GM19240 (cell line): ENCODE results near the gene CTIF.
"Not testable (repeated sequence)": the region's sequence is repeated elsewhere in the genome, so short reads cannot be mapped to it uniquely, and the experiment has no call there.

Experiments used
- DNase-seq: peaks from one replicate; pipeline ENCODE4 v3.0.0; 2011; ENCODE audit warnings: low spot score; ENCODE audit not compliant: insufficient read length

Gene CTIF

DNA sequence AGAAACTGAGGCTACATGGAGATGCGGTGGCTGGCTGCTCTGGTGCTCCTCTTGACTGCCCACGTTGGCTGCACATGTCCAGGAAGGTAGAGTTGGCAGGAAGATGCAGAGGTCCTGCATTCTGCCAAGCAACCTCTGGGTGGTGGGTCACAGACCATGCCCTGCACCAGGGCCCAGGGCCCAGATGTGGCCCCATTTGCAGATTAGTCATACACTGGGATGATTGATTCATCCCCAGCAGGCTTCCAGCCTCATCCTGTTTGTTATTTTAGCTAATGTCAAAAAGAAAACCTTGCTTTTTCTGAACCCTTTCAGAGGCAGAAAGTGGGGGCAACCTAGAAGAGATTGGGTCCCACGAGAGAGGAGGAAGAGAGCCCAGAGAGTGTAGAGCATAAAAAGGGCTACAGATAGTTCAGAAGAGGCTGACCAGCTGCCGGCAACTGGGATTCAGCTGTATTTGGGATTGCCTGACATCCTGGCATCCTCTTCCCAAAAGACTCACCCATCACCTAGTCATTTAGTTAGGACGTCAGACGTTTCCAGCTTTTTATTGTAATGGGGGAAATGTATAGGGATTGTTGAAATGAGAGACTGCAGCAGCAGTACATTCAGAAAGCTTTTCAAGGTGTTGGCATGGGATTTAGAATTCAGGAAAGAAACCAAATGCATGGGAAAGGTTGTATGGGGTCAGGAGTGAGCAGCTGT lies 101.9 kb downstream of the CTIF start:
- DNase-seq, result no peak

DNA sequence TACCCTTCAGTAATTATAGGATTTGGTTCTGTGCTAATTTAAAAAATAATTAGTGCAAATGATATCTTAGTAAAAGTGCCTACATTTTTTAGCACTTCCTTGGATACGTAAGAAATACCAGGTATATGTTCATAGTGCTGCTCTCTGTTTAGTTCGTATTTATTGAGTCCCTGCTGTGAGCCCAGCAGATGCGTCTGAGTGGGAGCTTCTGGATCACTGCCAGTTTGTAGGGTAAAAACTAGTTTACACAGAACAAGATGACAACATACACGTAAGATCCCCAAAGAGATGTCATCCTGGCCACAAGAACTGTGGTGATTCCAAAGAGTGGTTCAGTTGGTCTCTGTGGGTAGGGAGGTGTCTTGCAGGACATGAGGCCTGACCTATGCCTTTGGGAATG lies 103.2 kb downstream of the CTIF start:
- no peak for DNase-seq

GRCh38 chr18:48642503-48642902 lies 103.7 kb downstream of the CTIF start:
- DNase-seq, result no peak

- no peak for DNase-seq
Measured at GRCh38 chr18:48643262-48643661, 104.4 kb downstream of the CTIF start.

GRCh38 chr18:48644029-48644428 lies 105.2 kb downstream of the CTIF start:
- no peak for DNase-seq

DNA sequence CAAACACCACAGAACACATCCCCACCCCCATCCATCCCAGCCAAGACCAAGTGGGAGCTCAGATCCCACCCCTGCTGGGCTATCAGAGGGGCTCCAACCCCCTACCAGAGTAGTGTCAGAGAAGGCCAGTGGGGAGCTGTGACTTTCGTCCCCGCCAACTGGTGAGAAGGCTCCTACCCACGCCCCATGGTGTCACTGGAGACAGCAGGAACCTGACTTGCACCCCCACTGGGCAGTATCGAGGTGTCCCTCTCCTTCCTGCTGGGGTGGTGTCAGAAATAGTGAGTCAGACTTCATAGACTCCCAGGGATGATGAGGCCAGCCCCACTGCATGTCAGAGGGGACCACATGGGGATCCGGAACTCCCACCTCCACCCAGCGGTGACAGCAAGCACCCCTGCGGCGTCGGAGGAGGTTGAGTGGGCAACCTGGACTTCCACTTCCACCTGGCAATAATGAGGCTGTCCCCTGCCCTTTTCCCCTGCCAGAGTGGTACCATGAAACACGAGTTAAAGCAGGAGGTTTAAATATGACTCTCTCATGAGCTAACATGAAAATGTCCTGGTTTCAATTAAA lies 106.7 kb downstream of the CTIF start:
- DNase-seq, result no peak

- no peak for DNase-seq
Measured at GRCh38 chr18:48646976-48647375, 108.1 kb downstream of the CTIF start.

- DNase-seq, result no peak
Measured at GRCh38 chr18:48649231-48649630, 110.4 kb downstream of the CTIF start.

- not testable (repeated sequence) for DNase-seq
Measured at GRCh38 chr18:48654591-48654990, 115.8 kb downstream of the CTIF start.

DNA sequence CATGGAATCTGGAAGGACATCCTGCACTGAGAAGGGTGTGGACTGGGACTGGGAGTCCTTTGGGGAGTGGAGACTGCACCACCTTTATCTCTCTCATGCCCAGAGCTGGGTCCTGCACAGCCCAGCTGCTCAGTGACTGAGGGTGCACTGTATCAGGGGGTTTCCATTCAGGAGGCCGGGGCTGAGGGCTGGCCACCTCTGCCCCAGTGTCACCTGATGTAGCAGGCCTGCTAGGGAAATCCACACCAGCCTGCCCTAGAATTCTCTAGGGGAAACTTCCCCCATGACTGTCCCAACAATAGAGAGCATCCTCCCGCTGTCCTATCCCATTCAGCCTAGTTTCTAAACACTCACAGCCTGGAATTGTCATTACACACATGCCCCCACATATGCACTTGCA lies 116.7 kb downstream of the CTIF start:
- DNase-seq, result no peak

- no peak for DNase-seq
Measured at GRCh38 chr18:48656176-48656575, 117.3 kb downstream of the CTIF start.

GRCh38 chr18:48656582-48656981 lies 117.8 kb downstream of the CTIF start:
- DNase-seq, result no peak

- DNase-seq, result no peak
Measured at GRCh38 chr18:48657447-48658120, 118.8 kb downstream of the CTIF start.

DNA sequence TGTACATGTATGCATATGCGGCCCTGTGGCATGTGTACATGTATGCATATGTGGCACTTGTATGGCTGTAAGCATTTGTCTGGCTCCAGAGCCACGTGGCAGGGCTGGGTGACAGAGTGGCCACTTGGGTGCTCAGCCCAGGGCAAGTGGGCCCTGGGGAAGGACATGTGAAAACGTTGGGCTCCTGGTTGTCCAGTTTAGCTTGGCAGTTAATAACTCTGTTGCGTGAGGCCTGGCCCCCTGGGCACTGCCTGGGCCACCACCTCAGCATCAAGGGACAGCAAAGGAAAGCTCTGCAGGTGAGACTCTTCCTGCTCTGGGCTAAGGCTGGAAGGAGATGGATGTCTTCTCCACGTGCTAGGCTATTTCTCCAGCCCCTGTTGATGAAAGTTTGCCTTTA lies 119.9 kb downstream of the CTIF start:
- no peak for DNase-seq

GRCh38 chr18:48659188-48660009 lies 120.6 kb downstream of the CTIF start:
- no peak for DNase-seq

- DNase-seq, result no peak
Measured at GRCh38 chr18:48660346-48661228, 121.8 kb downstream of the CTIF start.

- DNase-seq, result no peak
Measured at GRCh38 chr18:48661421-48661820, 122.6 kb downstream of the CTIF start.

- DNase-seq, result no peak
Measured at GRCh38 chr18:48662011-48662661, 123.3 kb downstream of the CTIF start.

GRCh38 chr18:48663096-48663930 lies 124.5 kb downstream of the CTIF start:
- DNase-seq, result no peak
